ENCODE measurements around the gene ZNF385A.
A peak's percentile ranks its signal among the peaks of the same experiment; 100 is the strongest.

GRCh38 chr12:54398995-54399793 is 14.7 kb upstream of the ZNF385A start:
- TF ChIP-seq POLR2AphosphoS5 (IDR thresholded peaks at IDR 0.05; ENCODE audit: low read depth) (no peak), CTCF (conservative IDR thresholded peaks at IDR 0.05; ENCODE audit: low read depth in 2 of 2) (peak; percentile 100), EZH2phosphoT487 (IDR thresholded peaks at IDR 0.05; ENCODE audit: unreplicated experiment) (no peak), EZH2 (IDR thresholded peaks at IDR 0.05; ENCODE audit: low read depth, unreplicated experiment) (no peak), REST (IDR thresholded peaks at IDR 0.05; ENCODE audit: unreplicated experiment) (no peak), STAT1 (IDR thresholded peaks at IDR 0.05; ENCODE audit: unreplicated experiment) (no peak), ZNF114 (CRISPR knock-in tag; IDR thresholded peaks at IDR 0.05) (no peak), ETS1 (IDR thresholded peaks at IDR 0.05) (no peak), CREB1 (CRISPR knock-in tag; IDR thresholded peaks at IDR 0.05; ENCODE audit: low read depth) (no peak)
